Activated CD8-positive, alpha-beta T cell treated with anti-CD3 and anti-CD28 coated beads, Interleukin-2, amount 10 ng/mL, durations not matched to agents 7 days and 5 days (primary cell): ENCODE results near the gene M6PR. TPM values are rescaled to one million over a fixed set of nuclear protein-coding genes. Genes with fewer than 3 reads are reported as not detected.
"Not testable (repeated sequence)": the region's sequence is repeated elsewhere in the genome, so short reads cannot be mapped to it uniquely, and the experiment has no call there.

Experiments
- ATAC-seq: fragments of 150-1000 bp; cut with Tn5 transposase; one replicate; pipeline ENCODE4 v1.10.0; 2021; ENCODE audit warnings: moderate library complexity
- CTCF ChIA-PET: fragments of 350-600 bp; sonication (Branson Sonifier 250); formaldehyde crosslinking; loops from one replicate; lab custom pipeline; 2021; ENCODE audit warnings: antibody characterized with exemption; lab: Charles Lee
- POLR2A ChIA-PET: fragments of 350-600 bp; sonication (Branson Sonifier 250); formaldehyde crosslinking; loops from one replicate; lab custom pipeline; 2021; ENCODE audit warnings: antibody characterized with exemption; lab: Charles Lee
- DNase-seq: peaks from one replicate; pipeline ENCODE4 v3.0.0-alpha.2; 2020
- H3K27ac Mint-ChIP-seq: one replicate; pipeline ENCODE4 v1.8.0; 2021; ENCODE audit warnings: mild to moderate bottlenecking, mixed read lengths
- H3K27me3 Mint-ChIP-seq: one replicate; pipeline ENCODE4 v1.8.0; 2021; ENCODE audit warnings: low read depth, mixed read lengths
- H3K36me3 Mint-ChIP-seq: one replicate; pipeline ENCODE4 v1.8.0; 2021; ENCODE audit warnings: low read depth, mixed read lengths
- H3K4me1 Mint-ChIP-seq: one replicate; pipeline ENCODE4 v1.8.0; 2021; ENCODE audit warnings: low read depth, mixed read lengths
- H3K4me3 Mint-ChIP-seq: one replicate; pipeline ENCODE4 v1.8.0; 2021; ENCODE audit warnings: mild to moderate bottlenecking, mixed read lengths
- H3K9me3 Mint-ChIP-seq: one replicate; pipeline ENCODE4 v1.8.0; 2022; ENCODE audit warnings: mixed read lengths; ENCODE audit not compliant: insufficient read depth
- total RNA-seq, 2 experiments: library from RNA; stranded (reverse); gene quantifications; one replicate each; pipeline ENCODE4 v1.2.3, GENCODE V29; 2021

M6PR gene
- total RNA-seq, 2 experiments from 2014 or later = 170 to 201 TPM

DNA sequence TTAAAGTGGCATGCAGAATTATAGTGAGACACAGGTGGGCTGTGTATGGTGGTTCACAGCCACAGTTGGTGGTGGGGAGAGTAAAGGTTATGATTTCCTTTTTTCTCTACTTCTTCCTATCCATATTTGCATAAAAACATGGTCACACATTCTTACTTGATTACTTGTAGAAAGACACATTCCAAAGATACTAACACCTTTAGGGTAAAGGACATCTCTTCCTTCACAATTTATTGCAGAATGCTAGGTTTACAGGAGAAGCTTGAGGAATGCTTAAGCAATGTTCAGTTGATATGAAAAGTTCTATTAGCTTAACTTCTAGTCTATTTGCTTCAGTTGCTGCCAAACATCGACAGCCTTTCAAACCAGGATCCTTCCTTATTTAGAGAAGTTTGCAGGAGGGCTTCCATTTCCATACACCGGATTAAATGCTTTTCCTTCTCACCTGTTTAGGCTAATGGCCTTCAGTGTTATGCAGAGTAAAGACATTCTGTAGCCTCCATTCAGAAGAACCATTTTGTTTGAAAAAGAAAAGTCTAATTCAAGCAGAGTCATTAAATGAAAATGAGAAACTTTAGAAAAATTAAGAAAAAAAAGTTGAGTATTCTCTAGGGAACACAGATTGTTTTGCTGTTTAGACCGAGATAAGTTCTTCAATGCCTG lies 37.7 kb downstream of the M6PR start:
- Mint-ChIP-seq H3K27me3 (peaks cover 15% of the 10 kb centered on the region), H3K4me3 (no peak overlapping the region), H3K4me1 (peaks cover 10% of the 10 kb centered on the region), H3K9me3 (no peaks in the 10 kb centered on the region), H3K36me3 (no peaks in the 10 kb centered on the region), H3K27ac (no peak overlapping the region)
- no peak for DNase-seq
- ChIA-PET POLR2A (no interaction called here), CTCF (interaction anchor here (0.9 to 2.9 kb wide), 6 partner anchors 21 to 263 kb away, joined by 3 to 15 read pairs (median 6); no protein-coding TSS in a partner anchor)
- no peak for ATAC-seq

DNA sequence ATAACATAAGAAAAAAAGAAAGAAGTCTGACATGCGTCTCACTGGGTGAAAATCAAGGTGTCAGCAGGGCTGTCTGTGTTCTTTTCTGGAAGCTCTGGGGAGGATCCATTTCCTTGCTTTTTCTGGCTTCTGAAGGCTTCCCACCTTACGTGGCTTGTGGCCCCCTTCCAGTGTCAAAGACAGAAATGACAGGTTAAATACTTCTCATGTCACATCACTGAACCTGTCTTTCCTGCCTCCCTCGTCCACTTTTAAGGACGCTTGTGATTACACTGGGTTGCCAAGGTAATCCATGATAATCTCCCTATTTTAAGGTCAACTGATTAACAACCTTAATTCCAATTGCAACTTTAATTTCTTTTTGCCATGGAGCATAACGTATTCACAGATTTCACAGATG lies 39.7 kb downstream of the M6PR start:
- DNase-seq (no peak), ATAC-seq (no peak)
- CTCF ChIA-PET = interaction anchor here (0.8 to 1.0 kb wide), 2 partner anchors 20 to 154 kb away, joined by 3 to 5 read pairs; no protein-coding TSS in a partner anchor
- H3K36me3 Mint-ChIP-seq = no peaks in the 10 kb centered on the region
- POLR2A ChIA-PET = no interaction called here
- H3K9me3 Mint-ChIP-seq = no peaks in the 10 kb centered on the region
- no peak overlapping the region for H3K27ac Mint-ChIP-seq
- H3K27me3 Mint-ChIP-seq = peaks cover 20% of the 10 kb centered on the region
- no peak overlapping the region for H3K4me3 Mint-ChIP-seq
- peaks cover 13% of the 10 kb centered on the region for H3K4me1 Mint-ChIP-seq

DNA sequence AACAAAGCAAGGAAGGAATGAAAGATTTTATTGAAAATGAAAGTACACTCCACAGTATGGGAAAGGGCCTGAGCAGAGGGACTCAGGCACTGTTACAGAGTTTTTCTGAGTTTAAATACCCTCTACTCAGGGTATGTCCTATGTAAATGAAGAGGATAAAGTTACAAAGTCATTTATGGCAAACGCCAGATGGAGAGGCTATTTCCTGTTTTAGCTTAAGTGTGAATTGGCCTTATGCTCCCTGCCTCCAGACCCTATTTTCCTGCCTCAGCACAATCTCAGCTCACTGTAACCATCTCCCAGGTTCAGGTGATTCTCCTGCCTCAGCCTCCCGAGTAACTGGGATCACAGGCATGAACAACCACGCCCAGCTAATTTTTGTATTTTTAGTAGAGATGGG lies 41.9 kb downstream of the M6PR start:
- Mint-ChIP-seq H3K4me1 (peaks cover 5% of the 10 kb centered on the region), H3K36me3 (no peaks in the 10 kb centered on the region), H3K9me3 (no peaks in the 10 kb centered on the region), H3K27ac (no peak overlapping the region), H3K4me3 (no peak overlapping the region), H3K27me3 (peaks cover 17% of the 10 kb centered on the region)
- ChIA-PET POLR2A (no interaction called here), CTCF (no interaction called here)
- DNase-seq = no peak
- ATAC-seq = no peak

DNA sequence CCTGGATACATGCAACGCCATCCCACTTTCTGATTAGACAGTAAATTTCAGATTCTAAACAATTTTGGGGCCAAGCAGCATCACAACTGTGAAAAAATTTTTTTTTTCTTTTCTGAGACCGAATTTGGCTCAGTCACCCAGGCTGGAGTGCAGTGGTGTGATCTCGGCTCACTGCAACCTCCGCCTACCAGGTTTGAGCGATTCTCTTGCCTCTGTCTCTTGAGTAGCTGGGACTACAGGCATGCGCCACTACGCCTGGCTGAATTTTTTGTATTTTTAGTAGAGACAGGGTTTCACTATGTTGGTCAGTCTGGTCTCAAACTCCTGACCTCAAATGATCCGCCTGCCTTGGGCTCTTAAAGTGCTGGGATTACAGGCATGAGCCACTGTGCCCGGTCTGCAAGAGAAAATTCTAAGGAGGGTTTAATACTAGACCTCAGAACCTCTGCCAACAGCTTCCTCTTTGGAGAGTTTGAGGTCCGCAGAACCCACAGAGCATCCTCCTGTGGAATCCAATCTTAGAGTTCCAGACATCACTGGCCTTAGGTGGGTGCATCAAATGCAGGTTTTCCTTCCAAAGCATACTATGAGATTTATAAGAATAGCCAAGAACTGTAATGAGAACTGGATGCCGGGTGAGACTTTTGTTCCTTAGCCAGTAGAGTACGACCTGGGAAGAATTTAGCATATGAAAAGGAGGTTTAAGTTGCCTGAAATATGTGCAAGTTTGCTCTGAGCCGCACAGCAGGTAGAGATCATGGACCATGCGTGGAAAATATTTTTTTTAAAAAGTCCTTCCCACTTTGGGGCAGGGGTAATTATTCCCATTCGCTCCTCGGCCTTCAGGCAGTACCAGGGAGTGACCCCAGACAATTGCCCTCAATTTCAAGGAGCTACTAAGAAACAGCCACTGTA lies 42.9 kb downstream of the M6PR start:
- Mint-ChIP-seq H3K27ac (no peak overlapping the region), H3K9me3 (no peaks in the 10 kb centered on the region), H3K27me3 (peaks cover 12% of the 10 kb centered on the region), H3K36me3 (no peaks in the 10 kb centered on the region), H3K4me1 (peaks cover 5% of the 10 kb centered on the region), H3K4me3 (no peak overlapping the region)
- ATAC-seq (no peak), DNase-seq (no peak)
- ChIA-PET POLR2A (no interaction called here), CTCF (no interaction called here)

DNA sequence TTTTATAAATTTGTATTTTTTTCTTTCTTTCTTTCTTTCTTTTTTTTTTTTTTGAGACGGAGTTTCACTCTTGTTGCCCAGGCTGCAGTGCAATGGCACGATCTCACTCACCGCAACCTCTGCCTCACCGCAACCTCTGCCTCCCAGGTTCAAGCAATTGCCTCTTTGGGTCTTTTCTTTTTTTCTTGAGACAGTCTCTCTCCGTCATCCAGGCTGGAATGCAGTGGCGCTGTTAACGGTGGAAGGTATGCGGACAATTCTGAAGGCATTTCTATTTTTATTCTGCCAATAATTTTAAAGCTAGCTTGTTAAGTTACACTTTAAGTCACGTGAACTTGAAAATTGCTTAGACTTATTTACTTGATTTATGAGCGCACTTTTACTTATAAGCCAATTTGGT lies 43.9 kb downstream of the M6PR start:
- no peaks in the 10 kb centered on the region for H3K9me3 Mint-ChIP-seq
- H3K36me3 Mint-ChIP-seq = no peaks in the 10 kb centered on the region
- H3K4me1 Mint-ChIP-seq = peaks cover 5% of the 10 kb centered on the region
- H3K27me3 Mint-ChIP-seq = peaks cover 11% of the 10 kb centered on the region
- no peak for DNase-seq
- ChIA-PET POLR2A (no interaction called here), CTCF (no interaction called here)
- no peak overlapping the region for H3K4me3 Mint-ChIP-seq
- ATAC-seq = no peak
- no peak overlapping the region for H3K27ac Mint-ChIP-seq

DNA sequence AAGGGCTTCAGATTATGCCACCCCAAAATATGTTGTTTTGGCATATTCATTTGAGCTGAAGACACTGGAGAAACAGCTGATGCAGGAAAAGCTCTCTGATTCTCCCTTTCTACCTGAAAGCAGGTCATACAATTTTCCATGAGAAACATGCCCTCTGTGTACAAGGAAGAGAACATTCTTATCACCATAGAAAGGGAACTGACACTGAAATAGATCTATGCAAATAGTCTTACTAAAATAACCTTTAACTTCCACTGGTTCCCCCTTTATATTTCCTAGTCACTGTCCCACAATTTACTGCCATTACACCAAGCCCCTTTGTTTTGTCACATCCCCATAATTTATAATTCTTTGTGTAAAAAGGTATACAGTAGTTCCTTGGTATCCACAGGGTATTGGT lies 44.8 kb downstream of the M6PR start:
- ChIA-PET POLR2A (no interaction called here), CTCF (interaction anchor here (0.8 kb wide), 1 partner anchor 14 kb away, joined by 3 read pairs; no protein-coding TSS in a partner anchor)
- H3K4me3 Mint-ChIP-seq = no peak overlapping the region
- peaks cover 5% of the 10 kb centered on the region for H3K4me1 Mint-ChIP-seq
- H3K36me3 Mint-ChIP-seq = no peaks in the 10 kb centered on the region
- H3K9me3 Mint-ChIP-seq = no peaks in the 10 kb centered on the region
- peaks cover 11% of the 10 kb centered on the region for H3K27me3 Mint-ChIP-seq
- H3K27ac Mint-ChIP-seq = no peak overlapping the region
- ATAC-seq = no peak
- no peak for DNase-seq

DNA sequence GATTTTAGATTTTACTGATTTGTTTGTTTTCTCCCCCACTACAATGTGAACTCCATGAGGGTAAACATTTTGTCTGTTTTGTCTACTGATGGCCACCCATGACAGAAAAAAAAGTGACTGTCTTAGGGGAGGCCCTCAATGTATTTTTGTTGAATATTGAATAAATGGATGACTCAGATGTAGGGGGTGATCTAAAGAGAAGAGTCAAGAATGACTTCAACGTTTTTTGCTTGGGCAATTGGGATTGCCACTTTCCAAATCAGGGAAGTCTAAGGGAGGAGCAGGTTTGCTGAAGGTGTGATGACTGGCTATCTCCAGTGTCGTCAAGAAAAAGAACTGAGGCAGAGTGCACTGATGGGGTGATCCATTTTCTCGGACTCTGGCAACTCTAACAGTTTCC lies 45.8 kb downstream of the M6PR start:
- Mint-ChIP-seq H3K4me1 (peaks cover 5% of the 10 kb centered on the region), H3K9me3 (no peaks in the 10 kb centered on the region), H3K27me3 (peaks cover 11% of the 10 kb centered on the region), H3K27ac (no peak overlapping the region), H3K4me3 (no peak overlapping the region), H3K36me3 (no peaks in the 10 kb centered on the region)
- DNase-seq = no peak
- CTCF ChIA-PET = no interaction called here
- POLR2A ChIA-PET = no interaction called here
- no peak for ATAC-seq

DNA sequence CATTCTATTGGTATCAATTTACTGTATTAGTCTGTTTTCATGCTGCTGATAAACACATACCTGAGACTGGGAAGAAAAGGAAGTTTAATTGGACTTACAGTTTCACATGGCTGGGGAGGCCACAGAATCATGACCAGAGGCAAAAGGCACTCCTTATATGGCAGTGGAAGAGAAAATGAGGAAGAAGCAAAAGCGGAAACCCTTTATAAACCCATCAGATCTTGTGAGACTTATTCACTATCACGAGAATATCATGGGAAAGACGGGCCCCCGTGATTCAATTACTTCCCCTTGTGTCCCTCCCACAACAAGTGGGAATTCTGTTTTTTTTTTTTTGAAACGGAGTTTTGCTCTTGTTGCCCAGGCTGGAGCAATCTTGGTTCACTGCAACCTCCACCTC lies 46.7 kb downstream of the M6PR start:
- H3K4me1 Mint-ChIP-seq, H3K36me3 Mint-ChIP-seq, ATAC-seq, H3K27ac Mint-ChIP-seq, POLR2A ChIA-PET, CTCF ChIA-PET, DNase-seq, H3K4me3 Mint-ChIP-seq, H3K9me3 Mint-ChIP-seq: not testable (repeated sequence)
- peaks cover 11% of the 10 kb centered on the region for H3K27me3 Mint-ChIP-seq

DNA sequence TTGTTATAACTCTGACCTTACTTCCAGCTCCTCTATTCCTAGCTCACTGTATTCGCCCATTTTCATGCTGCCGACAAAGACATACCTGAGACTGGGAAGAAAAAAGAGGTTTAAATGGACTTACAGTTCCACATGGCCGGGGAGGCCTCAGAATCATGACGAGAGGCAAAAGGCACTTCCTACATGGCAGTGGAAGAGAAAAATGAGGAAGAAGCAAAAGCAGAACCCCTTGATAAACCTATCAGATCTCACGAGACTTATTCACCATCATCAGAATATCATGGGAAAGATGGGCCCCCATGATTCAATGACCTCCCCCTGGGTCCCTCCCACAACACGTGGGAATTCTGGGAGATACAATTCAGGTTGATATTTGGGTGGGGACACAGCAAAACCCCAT lies 49.6 kb downstream of the M6PR start:
- ChIA-PET CTCF (interaction anchor here (0.7 kb wide), 1 partner anchor 242 kb away, joined by 3 read pairs; no protein-coding TSS in a partner anchor), POLR2A (no interaction called here)
- Mint-ChIP-seq H3K4me3 (no peak overlapping the region), H3K4me1 (no peaks in the 10 kb centered on the region), H3K36me3 (no peaks in the 10 kb centered on the region), H3K27ac (no peak overlapping the region), H3K9me3 (no peaks in the 10 kb centered on the region), H3K27me3 (peaks cover 9% of the 10 kb centered on the region)
- no peak for ATAC-seq
- DNase-seq = no peak

DNA sequence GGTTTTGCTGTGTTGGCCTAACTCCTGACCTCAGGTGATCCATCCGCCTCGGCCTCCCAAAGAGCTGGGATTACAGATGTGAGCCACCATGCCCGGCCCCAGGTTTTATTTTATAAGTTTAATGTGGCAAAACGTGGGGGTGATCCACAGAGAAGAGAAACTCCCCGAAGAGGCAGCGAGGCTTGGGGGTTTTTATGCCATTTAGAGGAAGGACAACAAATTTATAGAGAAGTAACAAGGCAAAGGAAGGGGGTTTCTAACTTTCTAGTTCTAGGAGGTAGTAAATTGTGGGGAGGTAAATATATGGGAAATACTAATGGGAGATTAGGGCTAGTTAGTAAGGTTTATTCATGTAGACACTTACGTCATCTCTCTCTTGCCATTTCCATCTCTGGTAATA lies 52.4 kb downstream of the M6PR start:
- CTCF ChIA-PET = interaction anchor here (0.7 to 1.0 kb wide), 2 partner anchors 142 to 164 kb away, joined by 3 read pairs; no protein-coding TSS in a partner anchor
- Mint-ChIP-seq H3K9me3 (no peaks in the 10 kb centered on the region), H3K27me3 (peaks cover 5% of the 10 kb centered on the region), H3K4me3 (no peak overlapping the region), H3K36me3 (no peaks in the 10 kb centered on the region), H3K27ac (no peak overlapping the region), H3K4me1 (no peaks in the 10 kb centered on the region)
- no peak for ATAC-seq
- DNase-seq = no peak
- POLR2A ChIA-PET = no interaction called here

DNA sequence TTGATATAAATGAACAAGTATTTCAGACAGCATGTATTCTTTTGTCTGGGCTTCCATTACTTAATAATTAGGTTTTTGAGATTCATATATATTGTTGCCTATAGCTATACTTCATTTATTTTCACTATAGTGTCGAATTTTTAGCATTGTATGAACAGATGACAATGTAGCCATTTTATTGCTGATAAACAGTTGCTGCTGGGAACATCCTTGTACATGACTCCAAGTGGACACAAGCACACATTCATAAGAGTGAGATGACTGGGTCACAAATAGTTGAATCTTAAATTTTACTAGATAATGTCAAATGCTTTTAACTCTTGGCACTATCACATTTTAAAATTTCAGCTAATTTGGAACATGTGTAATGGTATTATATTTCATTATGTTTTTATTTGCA lies 54.5 kb downstream of the M6PR start:
- no peaks in the 10 kb centered on the region for H3K36me3 Mint-ChIP-seq
- H3K4me3 Mint-ChIP-seq = no peak overlapping the region
- H3K4me1 Mint-ChIP-seq = peaks cover 5% of the 10 kb centered on the region
- H3K27me3 Mint-ChIP-seq = peaks cover 7% of the 10 kb centered on the region
- CTCF ChIA-PET = interaction anchor here (1.0 to 1.4 kb wide), 5 partner anchors 144 to 351 kb away, joined by 3 to 5 read pairs (median 3); no protein-coding TSS in a partner anchor
- DNase-seq (no peak), ATAC-seq (no peak)
- no peaks in the 10 kb centered on the region for H3K9me3 Mint-ChIP-seq
- no peak overlapping the region for H3K27ac Mint-ChIP-seq
- POLR2A ChIA-PET = interaction anchor here (0.7 kb wide), 1 partner anchor 237 kb away, joined by 4 read pairs; no protein-coding TSS in a partner anchor

DNA sequence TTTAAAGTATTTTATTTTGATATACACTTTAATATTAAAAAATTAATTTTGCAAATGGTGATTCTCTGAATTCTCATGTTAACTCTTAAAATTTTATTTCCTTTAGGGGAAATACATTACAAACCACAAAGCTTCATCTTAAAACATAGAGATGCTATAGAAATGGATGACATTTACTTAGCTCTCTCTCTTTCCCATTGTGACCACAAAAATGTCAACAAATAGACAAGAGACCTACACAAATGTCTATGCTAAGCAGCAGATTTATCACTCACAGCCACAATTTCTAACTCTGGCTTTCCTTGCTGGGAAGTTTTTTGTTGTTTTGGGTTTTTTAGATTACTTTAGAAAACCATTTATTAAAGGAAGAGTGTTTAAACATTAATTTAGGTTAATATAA lies 55.1 kb downstream of the M6PR start:
- no peak overlapping the region for H3K27ac Mint-ChIP-seq
- no peaks in the 10 kb centered on the region for H3K36me3 Mint-ChIP-seq
- ATAC-seq (no peak), DNase-seq (no peak)
- peaks cover 8% of the 10 kb centered on the region for H3K27me3 Mint-ChIP-seq
- no peaks in the 10 kb centered on the region for H3K9me3 Mint-ChIP-seq
- no peak overlapping the region for H3K4me3 Mint-ChIP-seq
- ChIA-PET POLR2A (interaction anchor here (0.7 kb wide), 1 partner anchor 236 kb away, joined by 4 read pairs; no protein-coding TSS in a partner anchor), CTCF (interaction anchor here (1.0 to 1.4 kb wide), 3 partner anchors 155 to 350 kb away, joined by 3 to 5 read pairs (median 3); no protein-coding TSS in a partner anchor)
- H3K4me1 Mint-ChIP-seq = peaks cover 5% of the 10 kb centered on the region
